K562 (cell line): ENCODE results near the gene GNRHR. TPM values are rescaled to one million over a fixed set of nuclear protein-coding genes. Genes with fewer than 3 reads are reported as not detected.

ENCODE experiments used
- ASH1L ChIP-seq: fragments of 450-650 bp; IDR thresholded peaks from 2 replicates; pipeline ENCODE4 v1.6.1; 2018; ENCODE audit warnings: borderline replicate concordance, mild to moderate bottlenecking, low read depth; ENCODE audit not compliant: partially characterized antibody
- BACH1 ChIP-seq: fragments of 200-800 bp; sonication (Bioruptor generic); IDR thresholded peaks from 2 replicates; pipeline ENCODE4 v1.6.1; 2016; ENCODE audit warnings: missing genetic modification characterization, missing compliant biosample characterization
- CBX3 ChIP-seq, 2 experiments: IDR thresholded peaks; 1 replicate in 1 of 2; 2 replicates in 1 of 2; pipeline ENCODE4 v1.6.1; 2012; ENCODE audit warnings: inconsistent platforms in 2 of 2, low read length in 2 of 2, borderline replicate concordance in 1 of 2, control low read depth in 1 of 2
- CHD4 ChIP-seq: fragments of 200-600 bp; sonication (generic); IDR thresholded peaks from 3 replicates; pipeline ENCODE4 v1.6.1; 2012; ENCODE audit warnings: low read depth, mild to moderate bottlenecking, mixed read lengths, low read length, inconsistent platforms; ENCODE audit not compliant: insufficient read depth, insufficient replicate concordance, poor library complexity, severe bottlenecking
- FOXA3 ChIP-seq, 2 experiments: fragments of 450-650 bp in 1 of 2; sonication (generic) in 1 of 2; formaldehyde crosslinking; IDR thresholded peaks in 1 of 2; conservative IDR thresholded peaks in 1 of 2; 2 replicates each; pipeline versions ENCODE4 v1.4.0 to v1.8.0; 2020 to 2022; ENCODE audit warnings: mild to moderate bottlenecking in 2 of 2, missing genetic modification reagents in 1 of 2
- FOXJ2 ChIP-seq: fragments of 200-800 bp; sonication (Bioruptor generic); IDR thresholded peaks from 2 replicates; pipeline ENCODE4 v1.6.1; 2016; ENCODE audit warnings: missing genetic modification characterization, missing compliant biosample characterization
- MYBL2 ChIP-seq, 2 experiments: fragments of 450-650 bp in 1 of 2; sonication (generic) in 1 of 2; formaldehyde crosslinking in 1 of 2; IDR thresholded peaks; 2 replicates each; pipeline versions ENCODE4 v1.6.1 to v1.8.1; 2017 to 2022; ENCODE audit warnings: borderline replicate concordance in 1 of 2, inconsistent platforms in 1 of 2, low read depth in 1 of 2, mild to moderate bottlenecking in 1 of 2, missing genetic modification reagents in 1 of 2, moderate library complexity in 1 of 2
- NR2C1 ChIP-seq, 2 experiments: fragments of 450-650 bp; IDR thresholded peaks; 2 replicates each; pipeline ENCODE4 v1.6.1; 2017; ENCODE audit warnings: mild to moderate bottlenecking in 2 of 2, antibody characterized with exemption in 1 of 2, inconsistent platforms in 1 of 2, missing compliant biosample characterization in 1 of 2, missing genetic modification characterization in 1 of 2
- PHF20 ChIP-seq: fragments of 450-650 bp; IDR thresholded peaks from 2 replicates; pipeline ENCODE4 v1.6.1; 2018; ENCODE audit not compliant: partially characterized antibody
- PHF21A ChIP-seq: fragments of 450-650 bp; IDR thresholded peaks from 2 replicates; pipeline ENCODE4 v1.6.1; 2017; ENCODE audit warnings: low read depth, borderline replicate concordance
- RHOXF2B ChIP-seq: fragments of 250-450 bp; sonication (Bioruptor Pico); conservative IDR thresholded peaks from 2 replicates; pipeline ENCODE4 v1.5.1; 2021
- RNF2 ChIP-seq: sonication (generic); IDR thresholded peaks from 2 replicates; pipeline ENCODE4 v1.6.1; 2016
- SREBF1 ChIP-seq: fragments of 150-350 bp; IDR thresholded peaks from 2 replicates; pipeline ENCODE4 v1.6.1; 2014; ENCODE audit warnings: antibody characterized with exemption, low read depth, low read length, borderline replicate concordance
- ZNF121 ChIP-seq: sonication (generic); formaldehyde crosslinking; conservative IDR thresholded peaks from 2 replicates; pipeline ENCODE4 v1.8.0; 2022; ENCODE audit warnings: missing genetic modification reagents
- ZNF184 ChIP-seq: sonication (generic); formaldehyde crosslinking; IDR thresholded peaks from 2 replicates; pipeline ENCODE4 v1.5.0; 2020; ENCODE audit warnings: missing genetic modification reagents
- ZNF3 ChIP-seq: fragments of 250-450 bp; sonication (Bioruptor Pico); IDR thresholded peaks from 2 replicates; pipeline ENCODE4 v1.5.0; 2021; ENCODE audit warnings: mild to moderate bottlenecking, moderate library complexity
- polyA plus RNA-seq, 8 experiments: library from polyadenylated mRNA; depleted of rRNA in 4 of 8; stranded (reverse) in 5 of 8; unstranded in 3 of 8; fragments of >200 nt; fragmentation: Nextera tagmentation in 2 of 8; fragmentation: Illumina TruSeq in 1 of 8; extraction: Ambion mirVana in 2 of 8; extraction: Trizol in 1 of 8; gene quantifications; 2 replicates each; pipeline versions ENCODE4 v1.2.1 to v1.2.3, GENCODE V29; 2011 to 2014; ENCODE audit warnings: inconsistent platforms in 1 of 8, missing spikeins in 1 of 8
- total RNA-seq, 7 experiments: library from RNA; depleted of rRNA in 6 of 7; stranded (reverse); fragments of >200 nt in 6 of 7; fragmentation: Illumina TruSeq in 2 of 7; extraction: Trizol in 2 of 7; gene quantifications; 2 replicates each; pipeline versions ENCODE4 v1.2.1 to v1.2.3, GENCODE V29; 2011 to 2021; ENCODE audit warnings: low replicate concordance in 1 of 7
- TF ChIP-seq, protein P1 (sequence below): fragments of 450-650 bp; IDR thresholded peaks from 2 replicates; pipeline ENCODE4 v1.6.1; 2016; ENCODE audit warnings: mild to moderate bottlenecking
- TF ChIP-seq, protein P2 (sequence below), 2 experiments: fragments of 450-650 bp; formaldehyde crosslinking in 1 of 2; IDR thresholded peaks; 2 replicates each; pipeline versions ENCODE4 v1.4.0 to v1.6.1; 2014 to 2020; ENCODE audit warnings: mild to moderate bottlenecking in 2 of 2, borderline replicate concordance in 1 of 2, low read depth in 1 of 2

Gene GNRHR
- total and polyA plus RNA-seq, 9 of the 15 experiments (the other 6 are each of a cell fraction or from before 2014, with no cell fraction given) = 0.06 to 0.13 TPM; not detected in 7

DNA sequence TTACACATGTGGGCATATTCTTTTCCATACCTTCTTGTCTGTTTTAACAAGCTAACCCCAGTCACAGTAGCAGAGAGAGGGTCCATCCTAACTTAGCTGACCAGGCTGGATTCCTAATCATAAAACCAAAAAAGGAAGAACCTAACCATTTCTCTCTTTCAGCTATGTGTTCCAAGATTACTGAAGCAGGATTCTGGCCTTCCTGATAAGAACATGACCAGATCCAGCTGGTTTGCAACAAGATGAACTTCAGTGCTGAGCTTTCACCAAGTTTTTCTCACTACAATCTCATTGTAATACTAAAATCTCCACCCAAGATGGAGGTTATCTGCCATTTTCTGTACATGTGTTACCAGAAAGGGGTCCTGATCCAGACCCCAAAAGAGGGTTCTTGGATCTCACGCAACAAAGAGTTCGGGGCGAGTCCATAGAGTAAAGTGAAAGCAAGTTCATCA is 32.8 kb downstream of the GNRHR start (continued):
- TF ChIP-seq ZNF184 = no peak
- TF ChIP-seq RHOXF2B (CRISPR knock-in tag) = no peak
- TF ChIP-seq ZNF3 (CRISPR knock-in tag) = no peak
- TF ChIP-seq, protein P1, sequence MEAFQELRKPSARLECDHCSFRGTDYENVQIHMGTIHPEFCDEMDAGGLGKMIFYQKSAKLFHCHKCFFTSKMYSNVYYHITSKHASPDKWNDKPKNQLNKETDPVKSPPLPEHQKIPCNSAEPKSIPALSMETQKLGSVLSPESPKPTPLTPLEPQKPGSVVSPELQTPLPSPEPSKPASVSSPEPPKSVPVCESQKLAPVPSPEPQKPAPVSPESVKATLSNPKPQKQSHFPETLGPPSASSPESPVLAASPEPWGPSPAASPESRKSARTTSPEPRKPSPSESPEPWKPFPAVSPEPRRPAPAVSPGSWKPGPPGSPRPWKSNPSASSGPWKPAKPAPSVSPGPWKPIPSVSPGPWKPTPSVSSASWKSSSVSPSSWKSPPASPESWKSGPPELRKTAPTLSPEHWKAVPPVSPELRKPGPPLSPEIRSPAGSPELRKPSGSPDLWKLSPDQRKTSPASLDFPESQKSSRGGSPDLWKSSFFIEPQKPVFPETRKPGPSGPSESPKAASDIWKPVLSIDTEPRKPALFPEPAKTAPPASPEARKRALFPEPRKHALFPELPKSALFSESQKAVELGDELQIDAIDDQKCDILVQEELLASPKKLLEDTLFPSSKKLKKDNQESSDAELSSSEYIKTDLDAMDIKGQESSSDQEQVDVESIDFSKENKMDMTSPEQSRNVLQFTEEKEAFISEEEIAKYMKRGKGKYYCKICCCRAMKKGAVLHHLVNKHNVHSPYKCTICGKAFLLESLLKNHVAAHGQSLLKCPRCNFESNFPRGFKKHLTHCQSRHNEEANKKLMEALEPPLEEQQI = no peak
- no peak for TF ChIP-seq SREBF1
- TF ChIP-seq, protein P2, sequence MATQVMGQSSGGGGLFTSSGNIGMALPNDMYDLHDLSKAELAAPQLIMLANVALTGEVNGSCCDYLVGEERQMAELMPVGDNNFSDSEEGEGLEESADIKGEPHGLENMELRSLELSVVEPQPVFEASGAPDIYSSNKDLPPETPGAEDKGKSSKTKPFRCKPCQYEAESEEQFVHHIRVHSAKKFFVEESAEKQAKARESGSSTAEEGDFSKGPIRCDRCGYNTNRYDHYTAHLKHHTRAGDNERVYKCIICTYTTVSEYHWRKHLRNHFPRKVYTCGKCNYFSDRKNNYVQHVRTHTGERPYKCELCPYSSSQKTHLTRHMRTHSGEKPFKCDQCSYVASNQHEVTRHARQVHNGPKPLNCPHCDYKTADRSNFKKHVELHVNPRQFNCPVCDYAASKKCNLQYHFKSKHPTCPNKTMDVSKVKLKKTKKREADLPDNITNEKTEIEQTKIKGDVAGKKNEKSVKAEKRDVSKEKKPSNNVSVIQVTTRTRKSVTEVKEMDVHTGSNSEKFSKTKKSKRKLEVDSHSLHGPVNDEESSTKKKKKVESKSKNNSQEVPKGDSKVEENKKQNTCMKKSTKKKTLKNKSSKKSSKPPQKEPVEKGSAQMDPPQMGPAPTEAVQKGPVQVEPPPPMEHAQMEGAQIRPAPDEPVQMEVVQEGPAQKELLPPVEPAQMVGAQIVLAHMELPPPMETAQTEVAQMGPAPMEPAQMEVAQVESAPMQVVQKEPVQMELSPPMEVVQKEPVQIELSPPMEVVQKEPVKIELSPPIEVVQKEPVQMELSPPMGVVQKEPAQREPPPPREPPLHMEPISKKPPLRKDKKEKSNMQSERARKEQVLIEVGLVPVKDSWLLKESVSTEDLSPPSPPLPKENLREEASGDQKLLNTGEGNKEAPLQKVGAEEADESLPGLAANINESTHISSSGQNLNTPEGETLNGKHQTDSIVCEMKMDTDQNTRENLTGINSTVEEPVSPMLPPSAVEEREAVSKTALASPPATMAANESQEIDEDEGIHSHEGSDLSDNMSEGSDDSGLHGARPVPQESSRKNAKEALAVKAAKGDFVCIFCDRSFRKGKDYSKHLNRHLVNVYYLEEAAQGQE (IDR thresholded peaks at IDR 0.05; ENCODE audit: borderline replicate concordance) = peak; percentile 94
- TF ChIP-seq, protein P2 (CRISPR knock-in tag; IDR thresholded peaks at IDR 0.05; ENCODE audit: low read depth) = no peak
- no peak for TF ChIP-seq PHF20
- no peak for TF ChIP-seq NR2C1 (IDR thresholded peaks at IDR 0.05)
- TF ChIP-seq NR2C1 (tag; IDR thresholded peaks at IDR 0.05) = no peak
- TF ChIP-seq PHF21A = no peak
- TF ChIP-seq MYBL2 (IDR thresholded peaks at IDR 0.05; ENCODE audit: low read depth) = no peak
- no peak for TF ChIP-seq MYBL2 (CRISPR knock-in tag; IDR thresholded peaks at IDR 0.05; ENCODE audit: borderline replicate concordance)
- TF ChIP-seq RNF2 = peak; percentile 11; the same call in 1 of the 2 replicates
- TF ChIP-seq FOXJ2 (tag) = no peak
- no peak for TF ChIP-seq BACH1 (tag)
- no peak for TF ChIP-seq ZNF121 (CRISPR knock-in tag)
- TF ChIP-seq ASH1L = no peak
- TF ChIP-seq FOXA3 (CRISPR knock-in tag; conservative IDR thresholded peaks at IDR 0.05 in 1 of 2, IDR thresholded peaks at IDR 0.05 in 1 of 2) = no peak
- no peak for TF ChIP-seq CHD4
- TF ChIP-seq CBX3 (IDR thresholded peaks at IDR 0.05; ENCODE audit: borderline replicate concordance in 1 of 2, low read length in 2 of 2) = no peak
